BLaER1 treated with 17β-estradiol and CSF1 and Interleukin-3, amounts not matched to agents 10 nM and 100 nM (cell line): Measurements from ENCODE around the gene FTHL17.

ENCODE experiments used
- H3K27ac ChIP-seq, 11 experiments: shearing (Covaris generic); formaldehyde crosslinking; 2 replicates each; pipeline ENCODE4 v1.8.1; 2022
- H3K27me3 ChIP-seq, 11 experiments: shearing (Covaris generic); formaldehyde crosslinking; 2 replicates each; pipeline ENCODE4 v1.8.1; 2022
- H3K36me3 ChIP-seq, 11 experiments: shearing (Covaris generic); formaldehyde crosslinking; 2 replicates each; pipeline ENCODE4 v1.8.1; 2022
- H3K4me1 ChIP-seq, 10 experiments: shearing (Covaris generic); formaldehyde crosslinking; 2 replicates each; pipeline ENCODE4 v1.8.1; 2022
- H3K4me2 ChIP-seq, 11 experiments: shearing (Covaris generic); formaldehyde crosslinking; 2 replicates each; pipeline ENCODE4 v1.8.1; 2022
- H3K4me3 ChIP-seq, 10 experiments: shearing (Covaris generic); formaldehyde crosslinking; 2 replicates each; pipeline ENCODE4 v1.8.1; 2022
- H3K9ac ChIP-seq, 11 experiments: shearing (Covaris generic); formaldehyde crosslinking; 2 replicates each; pipeline ENCODE4 v1.8.1; 2022
- H3K9me3 ChIP-seq, 11 experiments: shearing (Covaris generic); formaldehyde crosslinking; replicated peaks in 1 of 11; 2 replicates each; pipeline ENCODE4 v1.8.1; 2022
- H4K20me1 ChIP-seq, 11 experiments: shearing (Covaris generic); formaldehyde crosslinking; 2 replicates each; pipeline ENCODE4 v1.8.1; 2022
- Cebpa-rat ChIP-seq, 11 experiments: shearing (Covaris generic); IDR thresholded peaks; 2 replicates each; pipeline ENCODE4 v1.8.1; 2022

FTHL17 gene

GRCh38 chrX:31021537-31021936, 50.3 kb downstream of the FTHL17 start:
- Histone ChIP-seq H3K9ac (no peak overlapping the region), H3K27ac (no peak overlapping the region), H3K4me1 (no peaks in the 10 kb centered on the region), H3K36me3 (no peaks in the 10 kb centered on the region), H3K27me3 (no peaks in the 10 kb centered on the region), H3K4me3 (no peak overlapping the region), H4K20me1 (no peaks in the 10 kb centered on the region), H3K9me3 (peaks cover 0 to 18% (median 0%) of the 10 kb centered on the region in 11 experiments; a peak in 7 of 22 replicates), H3K4me2 (no peak overlapping the region)
- TF ChIP-seq Cebpa-rat (IDR thresholded peaks at IDR 0.05) = no peak
